ENCODE measurements around the gene LGI1.

- TF ChIP-seq POLR2A (IDR thresholded peaks at IDR 0.05), result no peak
- no peak for TF ChIP-seq CTCF (IDR thresholded peaks at IDR 0.05)
Measured at GRCh38 chr10:93796167-93796566, 38.4 kb downstream of the LGI1 start.
